Sciatic nerve (tissue), 2 donors: ENCODE data around the gene ANK2. TPM values are rescaled to one million over a fixed set of nuclear protein-coding genes. Genes with fewer than 3 reads are reported as not detected.

Source experiments
- ATAC-seq: fragments of 200-7000 bp; cut with Tn5 transposase; one replicate; pipeline ENCODE4 v1.9.1; 2020; ENCODE audit warnings: mild to moderate bottlenecking, moderate library complexity
- DNase-seq: peaks from one replicate; pipeline ENCODE4 v3.0.0-alpha.2; 2020; ENCODE audit warnings: low spot score
- intact Hi-C: fragments of 100-400 bp; cut with DNase I; formaldehyde crosslinking; loops from one replicate; pipeline ENCODE4 v1.14.2; 2022
- total RNA-seq: library from RNA; stranded (reverse); fragmentation: NEBNext Ultra II Directional; extraction: Animal tissue kit (Norgen Biotek cat#: 25700); gene quantifications from one replicate; pipeline ENCODE4 v1.2.1, GENCODE V29; 2021
- donor health status: DM: no; HTN: no; CAD: no.
- donor health status: DM: no; HTN: no; CAD: no.

ANK2 gene
- total RNA-seq, 1 donor from 2014 or later = 121 TPM

- ATAC-seq (no peak), DNase-seq (no peak)
- intact Hi-C loops = no loop called here
These were observed 198.9 kb downstream of the ANK2 start for GRCh38 chr4:113248320-113248719.

- no peak for ATAC-seq
- intact Hi-C loops = no loop called here
These were observed 206.2 kb downstream of the ANK2 start for GRCh38 chr4:113255628-113256027.

GRCh38 chr4:113256946-113257345, 207.5 kb downstream of the ANK2 start:
- DNase-seq (no peak), ATAC-seq (no peak)
- intact Hi-C loops = no loop called here

More at GRCh38 chr4:113255628-113256027, 206.2 kb downstream of the ANK2 start:
- no peak for DNase-seq

- intact Hi-C loops = no loop called here
- ATAC-seq (no peak), DNase-seq (no peak)
These were observed 211.2 kb downstream of the ANK2 start for GRCh38 chr4:113260688-113261087.

- DNase-seq = no peak
- no peak for ATAC-seq
- intact Hi-C loops = no loop called here
These were observed 213.8 kb downstream of the ANK2 start for GRCh38 chr4:113263274-113263673.

- ATAC-seq (no peak), DNase-seq (no peak)
- intact Hi-C loops = no loop called here
These were observed 221.3 kb downstream of the ANK2 start for GRCh38 chr4:113270520-113271319.

- DNase-seq (no peak), ATAC-seq (no peak)
- intact Hi-C loops = no loop called here
These were observed 223.1 kb downstream of the ANK2 start for GRCh38 chr4:113272523-113272922.

GRCh38 chr4:113273721-113274220, 224.3 kb downstream of the ANK2 start:
- DNase-seq = no peak
- intact Hi-C loops = no loop called here
- no peak for ATAC-seq

GRCh38 chr4:113276464-113277170, 227.2 kb downstream of the ANK2 start:
- intact Hi-C loops = no loop called here
- ATAC-seq (peak; percentile 83), DNase-seq (no peak)

- ATAC-seq (peak; percentile 80), DNase-seq (peak; percentile 75)
- intact Hi-C loops = no loop called here
These were observed 229.0 kb downstream of the ANK2 start for GRCh38 chr4:113278324-113278934.

- intact Hi-C loops = no loop called here
- ATAC-seq (no peak), DNase-seq (no peak)
These were observed 236.0 kb downstream of the ANK2 start for GRCh38 chr4:113285501-113285900.

GRCh38 chr4:113288257-113288656, 238.8 kb downstream of the ANK2 start:
- intact Hi-C loops = no loop called here
- no peak for DNase-seq
- no peak for ATAC-seq

- intact Hi-C loops = no loop called here
- DNase-seq (no peak), ATAC-seq (no peak)
These were observed 239.2 kb downstream of the ANK2 start for GRCh38 chr4:113288696-113289095.

GRCh38 chr4:113289766-113290165, 240.3 kb downstream of the ANK2 start:
- no peak for DNase-seq
- ATAC-seq = no peak
- intact Hi-C loops = no loop called here

- no peak for ATAC-seq
- intact Hi-C loops = no loop called here
- DNase-seq = no peak
These were observed 241.2 kb downstream of the ANK2 start for GRCh38 chr4:113290666-113291065.

GRCh38 chr4:113292371-113293042, 243.1 kb downstream of the ANK2 start:
- intact Hi-C loops = no loop called here
- DNase-seq = peak; percentile 63
- peak; percentile 75 for ATAC-seq

- ATAC-seq = peak; percentile 77
- intact Hi-C loops = no loop called here
These were observed 243.6 kb downstream of the ANK2 start for GRCh38 chr4:113293043-113293560.

GRCh38 chr4:113293674-113294073, 244.2 kb downstream of the ANK2 start:
- DNase-seq = no peak
- ATAC-seq = peak; percentile 48
- intact Hi-C loops = no loop called here

More at GRCh38 chr4:113293043-113293560, 243.6 kb downstream of the ANK2 start:
- DNase-seq = no peak

- intact Hi-C loops = no loop called here
- DNase-seq (no peak), ATAC-seq (no peak)
These were observed 245.5 kb downstream of the ANK2 start for GRCh38 chr4:113294908-113295307.
